DMS 273 (cell line): ENCODE data around the gene EEPD1.

Experiments
- DNase-seq: peaks from one replicate; lab custom pipeline; 2025; ENCODE audit not compliant: unreplicated experiment; lab: John Stamatoyannopoulos, UW

Gene EEPD1

DNA sequence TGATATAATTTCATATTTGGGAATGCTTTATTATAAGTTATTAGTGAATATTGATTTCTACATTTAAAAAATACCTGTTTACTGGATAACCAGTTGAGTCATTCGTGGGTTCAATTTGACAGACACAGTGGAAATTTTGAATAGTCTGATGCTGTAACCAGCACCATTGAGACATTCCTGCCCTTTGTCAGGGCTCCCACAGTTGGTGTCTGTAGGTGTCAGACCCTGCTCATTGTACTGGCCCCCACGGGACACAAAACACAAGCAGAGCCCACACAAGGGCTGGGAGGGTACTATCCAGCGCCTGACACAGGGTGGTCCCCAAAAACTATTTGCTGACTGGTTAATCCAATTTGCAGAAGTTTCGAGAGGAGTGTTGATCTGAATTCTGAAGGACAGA, 35.9 kb downstream of the EEPD1 start:
- DNase-seq = no peak

DNA sequence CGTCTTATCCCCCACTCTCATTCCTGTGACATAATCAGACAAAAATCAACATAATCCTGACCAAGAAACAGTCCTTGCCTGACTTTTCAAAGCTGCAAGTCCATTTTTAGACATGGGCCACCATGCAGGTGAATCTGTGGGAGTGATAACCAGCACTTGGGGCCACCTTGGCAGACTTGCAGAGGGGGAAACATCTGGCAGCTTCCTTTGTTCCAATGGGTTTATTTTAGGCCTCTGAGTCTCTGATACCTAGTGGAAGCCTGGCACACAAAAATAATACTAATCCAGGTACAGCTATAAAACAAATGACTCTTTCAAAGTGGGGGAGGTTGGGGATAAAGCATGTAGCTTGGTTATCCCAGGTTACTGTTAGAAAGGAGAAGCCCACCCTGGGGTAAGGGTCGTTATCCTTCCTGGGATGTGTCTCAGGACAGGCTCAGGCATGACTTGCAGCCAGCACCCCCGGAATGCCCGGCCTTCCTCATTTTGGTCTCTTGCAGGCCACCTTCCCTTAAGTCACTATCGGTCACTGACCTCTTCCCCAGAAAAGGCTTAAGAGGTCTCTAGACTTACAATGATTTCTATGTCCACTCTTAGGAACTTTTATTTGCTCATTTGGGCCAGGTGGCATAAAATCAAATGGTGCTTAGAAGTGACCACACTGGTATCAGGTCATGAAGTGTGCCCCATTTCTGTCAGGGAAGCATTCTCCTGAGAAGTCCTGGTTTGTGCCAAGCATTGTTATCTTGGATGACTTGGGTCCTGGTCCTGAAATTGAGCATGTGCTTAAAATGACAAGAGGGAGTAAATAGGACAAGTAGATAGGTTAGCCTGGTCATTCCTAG, 37.6 kb downstream of the EEPD1 start:
- DNase-seq = no peak

DNA sequence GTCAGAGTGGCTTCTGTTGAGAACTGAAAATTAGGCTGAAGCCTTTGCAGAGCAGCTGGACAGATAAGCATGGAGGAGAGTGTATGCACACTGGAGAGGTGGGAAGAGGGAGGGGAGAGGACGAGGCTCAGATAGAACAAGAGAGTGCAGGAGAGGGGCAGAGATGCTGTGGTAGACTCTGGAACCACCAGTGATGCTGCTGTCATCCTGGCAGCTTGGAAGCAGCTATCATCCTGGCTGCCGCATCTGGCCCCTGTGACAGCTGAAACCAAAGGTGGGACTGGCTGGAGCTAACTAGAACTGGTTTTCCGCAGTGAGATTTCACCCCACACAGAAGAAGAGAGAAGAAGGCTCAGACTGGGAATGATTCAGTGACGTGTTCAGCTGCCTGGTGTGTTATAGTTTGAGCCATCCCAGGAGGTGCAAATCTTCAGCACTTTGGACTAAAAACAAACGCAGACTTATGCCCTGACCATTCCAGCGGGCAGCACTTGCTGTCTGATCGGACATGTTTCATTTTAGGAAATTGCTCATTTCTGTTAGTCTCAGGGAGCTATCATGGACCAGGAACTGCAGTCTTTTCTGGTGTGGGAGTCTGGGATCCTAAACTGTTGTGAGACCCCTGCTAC, 38.4 kb downstream of the EEPD1 start:
- peak; percentile 42 for DNase-seq

DNA sequence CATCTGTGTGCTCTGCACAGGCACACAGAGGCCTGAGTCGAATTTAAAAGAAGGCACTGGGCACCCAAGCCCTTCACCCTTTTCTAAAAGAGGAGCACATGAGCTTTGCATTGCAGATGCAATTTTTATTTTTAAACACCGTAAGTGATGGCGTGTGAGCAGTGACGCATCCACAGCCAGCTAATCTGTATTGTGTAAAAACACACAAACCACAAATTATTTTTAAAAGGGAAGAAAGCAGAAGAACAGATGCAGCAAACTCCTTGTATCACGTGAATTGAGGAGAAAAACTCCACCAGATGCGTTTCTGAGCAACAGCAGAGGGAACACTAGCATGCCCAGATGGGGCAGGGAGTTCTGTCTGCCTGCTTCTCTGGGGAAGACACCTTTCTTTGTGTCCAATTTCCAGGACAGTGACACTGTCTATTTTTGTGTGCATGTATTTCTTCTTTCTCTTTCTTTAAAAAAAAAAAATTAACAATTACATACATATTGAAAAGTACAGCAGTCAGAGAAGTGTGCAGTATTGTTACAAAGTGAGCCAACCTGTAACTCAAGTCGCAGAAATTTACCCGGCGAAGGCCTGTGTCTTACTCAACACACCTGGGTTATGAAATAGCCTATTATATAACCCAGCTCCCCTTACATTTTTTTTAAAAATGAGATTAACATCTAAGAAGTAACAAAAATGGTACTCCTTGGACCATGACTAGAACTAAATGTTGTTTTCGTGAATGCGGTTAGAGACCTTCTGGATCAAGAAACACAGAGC, 39.2 kb downstream of the EEPD1 start:
- peak; percentile 82 for DNase-seq

DNA sequence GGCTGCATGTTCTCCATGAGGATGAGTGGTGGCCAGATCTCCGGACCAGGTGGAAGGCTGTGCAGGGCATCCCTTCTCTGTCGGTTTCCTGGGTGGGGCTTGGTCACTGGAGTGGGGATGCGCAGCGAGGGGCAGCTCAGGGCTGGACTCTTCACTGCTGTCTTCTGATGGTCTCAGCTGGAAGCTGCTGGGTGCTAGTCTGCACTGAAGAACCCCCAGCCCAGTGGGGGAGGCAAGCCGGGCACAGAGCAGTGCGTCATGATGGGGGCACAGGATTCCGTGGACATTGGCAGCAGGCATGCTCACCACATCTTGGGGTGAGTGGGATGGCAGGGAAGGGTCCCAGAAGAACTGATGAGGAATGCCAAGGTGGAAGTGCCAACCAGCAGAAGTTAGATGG, 39.8 kb downstream of the EEPD1 start:
- no peak for DNase-seq

DNA sequence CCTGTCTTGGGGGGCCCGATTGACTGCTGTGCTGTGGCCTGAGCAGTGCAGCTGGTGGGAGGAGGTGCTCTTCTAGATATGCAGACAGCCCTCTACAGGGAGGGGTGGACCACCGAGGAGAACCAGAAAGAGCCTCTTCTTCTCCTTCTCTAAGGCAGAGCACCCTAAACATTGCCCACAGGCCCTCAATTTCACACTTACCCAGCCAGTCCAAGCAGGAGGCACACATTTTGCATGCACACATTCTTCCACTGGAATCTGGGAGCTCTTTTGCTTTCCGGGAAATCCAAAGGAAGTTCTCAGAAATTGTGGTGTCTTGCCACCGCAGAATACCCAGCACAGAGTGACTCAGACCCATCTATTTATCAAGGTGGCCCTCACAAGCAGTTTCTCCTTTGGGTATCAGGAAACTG, 45.8 kb downstream of the EEPD1 start:
- no peak for DNase-seq

DNA sequence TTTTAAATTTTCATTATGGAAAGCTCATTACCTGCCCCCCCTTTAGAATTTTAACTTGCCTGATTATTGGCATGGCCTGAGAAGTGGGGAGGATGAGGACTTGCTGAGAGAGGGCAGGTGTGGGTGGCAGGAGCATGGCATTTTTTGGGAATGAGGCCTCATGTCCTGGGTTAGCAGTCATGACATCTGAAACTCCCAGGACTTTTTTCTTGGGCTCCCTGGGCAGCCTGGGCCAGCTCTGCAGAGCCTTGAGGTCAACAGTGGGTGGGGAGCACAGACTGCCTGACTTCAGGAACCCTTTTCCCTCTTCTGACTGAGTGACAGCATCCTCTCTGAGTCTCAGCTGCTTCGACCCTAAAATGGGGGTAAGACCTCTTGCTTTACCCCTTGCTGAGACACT, 46.3 kb downstream of the EEPD1 start:
- DNase-seq = no peak

DNA sequence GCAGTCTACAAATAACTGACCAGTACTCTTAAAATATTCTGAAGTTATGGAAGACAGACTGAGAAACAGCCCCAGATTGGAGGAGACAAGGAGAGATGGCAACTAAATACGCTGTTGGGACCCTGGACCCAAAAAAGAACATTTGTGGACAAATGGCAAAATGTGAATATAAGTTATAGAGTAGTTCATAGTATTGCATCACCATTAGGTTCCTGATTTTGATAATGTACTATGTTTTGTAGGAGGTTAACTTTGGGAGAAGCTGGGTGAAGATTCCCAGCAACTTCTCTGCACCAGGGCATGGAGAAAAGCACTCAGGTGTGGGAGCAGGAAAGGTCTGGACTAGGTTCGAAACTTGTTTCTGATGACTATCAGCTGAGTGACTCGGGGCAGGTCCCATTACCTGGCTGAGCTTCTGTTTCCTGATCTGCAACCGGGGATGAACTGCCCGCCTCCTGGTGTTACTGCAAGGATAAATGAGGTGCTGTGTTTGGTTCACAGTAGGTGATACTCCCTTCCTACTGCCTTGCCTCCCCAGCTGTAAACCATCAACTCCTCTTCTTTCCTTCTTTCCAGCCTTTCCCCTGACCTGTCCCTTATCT, 48.2 kb downstream of the EEPD1 start:
- no peak for DNase-seq

DNA sequence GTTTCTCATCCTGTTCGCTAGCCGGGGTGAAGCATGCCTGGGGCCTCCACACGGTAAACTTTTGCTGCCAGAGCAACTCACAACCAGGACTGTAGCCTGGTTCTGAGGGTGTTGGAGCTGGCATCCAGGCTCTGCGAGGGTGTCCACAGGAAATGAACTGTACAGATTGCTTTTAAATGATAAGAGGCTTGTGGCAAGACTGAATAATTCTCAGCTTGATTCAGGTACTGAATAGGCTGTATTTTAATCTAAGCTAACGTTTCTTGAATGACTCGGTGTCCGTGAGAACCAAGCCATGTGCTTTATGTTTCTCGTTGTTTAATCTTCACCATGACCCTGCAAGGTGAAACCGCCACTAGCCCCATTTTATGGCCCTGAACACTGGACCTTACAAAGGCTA, 49.3 kb downstream of the EEPD1 start:
- DNase-seq = no peak

DNA sequence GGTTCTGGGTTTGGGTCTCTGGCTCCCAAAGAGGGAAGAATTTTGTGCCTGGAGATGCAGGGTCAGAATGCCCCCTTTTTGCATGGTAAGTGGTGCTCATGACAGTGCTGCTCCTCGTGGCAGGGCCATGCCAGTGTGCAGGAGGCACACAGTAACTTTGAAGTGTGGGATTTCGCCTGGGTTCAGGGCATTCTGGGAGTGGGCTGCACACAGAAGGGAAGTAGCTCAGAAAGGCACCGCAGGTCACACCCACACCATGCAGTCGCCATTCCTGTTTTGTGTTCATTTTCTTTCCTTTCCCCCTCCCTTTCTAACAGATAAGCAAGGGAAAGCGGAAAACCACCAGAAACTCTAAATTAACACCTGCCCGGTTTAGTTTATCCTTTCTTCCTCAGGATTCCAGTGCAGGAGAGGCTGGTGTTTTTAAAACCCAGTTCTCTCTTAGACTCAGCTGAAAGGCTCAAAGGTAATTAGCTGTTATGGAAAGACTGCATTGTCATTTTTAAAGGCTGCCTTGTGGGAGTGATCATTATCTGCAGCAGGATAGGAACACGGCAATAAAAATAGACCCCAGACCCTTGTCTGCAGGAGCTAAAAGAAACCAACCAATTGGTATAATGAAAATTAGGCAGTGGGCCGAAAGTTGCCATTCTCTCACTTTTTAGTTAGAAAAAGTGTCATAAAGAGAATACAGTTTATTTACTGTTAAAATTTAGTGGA, 50.2 kb downstream of the EEPD1 start:
- no peak for DNase-seq

DNA sequence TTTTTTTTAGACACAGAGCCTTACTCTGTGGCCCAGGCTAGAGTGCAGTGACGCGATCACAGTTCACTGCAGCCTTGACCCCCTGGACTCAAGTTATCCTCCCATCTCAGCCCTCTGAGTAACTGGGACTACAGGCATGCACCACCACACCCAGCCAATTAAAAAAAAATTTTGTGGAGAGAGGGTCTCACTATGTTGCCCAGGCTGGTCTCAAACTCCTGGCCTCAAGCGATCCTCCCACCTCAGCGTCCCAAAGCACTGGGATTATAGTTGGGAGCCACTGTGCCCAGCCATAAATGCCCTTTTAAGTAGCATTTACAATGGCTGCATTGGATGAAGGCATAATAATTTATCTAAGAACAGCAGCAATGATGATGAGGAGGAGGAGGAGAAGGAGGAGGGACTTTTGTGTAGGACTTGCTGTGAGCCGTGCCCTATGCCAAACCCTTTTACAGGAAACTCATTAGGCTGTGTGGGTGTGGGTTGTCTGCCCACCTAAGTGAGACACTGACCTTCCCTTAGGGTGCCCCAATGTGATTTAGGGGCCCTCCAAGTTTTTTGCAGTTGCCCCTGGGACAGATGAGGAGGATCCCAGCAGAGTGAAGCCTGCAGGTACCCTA, 51.1 kb downstream of the EEPD1 start:
- no peak for DNase-seq

DNA sequence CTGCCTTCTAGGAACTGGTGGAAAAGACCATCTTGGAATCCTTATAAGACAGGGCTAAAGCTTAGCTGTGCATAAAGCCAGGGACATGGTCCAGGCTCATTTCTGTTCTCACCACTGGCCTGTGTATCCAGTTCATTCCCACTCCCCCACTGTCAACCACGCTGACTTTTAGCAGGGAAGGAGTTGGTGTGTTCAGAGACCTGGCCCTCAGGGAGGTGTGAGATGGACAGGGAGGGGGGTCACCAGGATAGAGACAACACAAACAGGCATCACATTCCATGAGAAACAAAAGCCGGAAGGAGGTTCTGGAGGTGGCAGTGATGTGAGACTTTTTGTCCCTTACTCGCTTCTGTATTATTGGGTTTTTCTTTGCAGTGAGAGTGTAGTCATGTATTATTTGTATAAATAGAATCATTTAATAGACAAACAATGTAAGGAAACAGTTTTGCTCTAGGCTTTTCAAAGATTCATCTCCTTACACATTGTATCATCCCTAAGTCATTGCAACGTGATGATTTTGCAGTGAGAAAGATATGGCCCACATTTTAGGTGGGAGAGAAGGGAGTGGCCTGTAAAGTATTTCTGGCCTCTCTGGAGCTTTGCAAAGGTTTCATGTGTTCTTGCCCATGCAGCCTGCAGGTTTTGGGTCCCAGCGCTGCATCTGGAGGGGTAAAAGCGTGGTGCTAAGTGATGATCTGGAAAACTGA, 52.0 kb downstream of the EEPD1 start:
- no peak for DNase-seq

DNA sequence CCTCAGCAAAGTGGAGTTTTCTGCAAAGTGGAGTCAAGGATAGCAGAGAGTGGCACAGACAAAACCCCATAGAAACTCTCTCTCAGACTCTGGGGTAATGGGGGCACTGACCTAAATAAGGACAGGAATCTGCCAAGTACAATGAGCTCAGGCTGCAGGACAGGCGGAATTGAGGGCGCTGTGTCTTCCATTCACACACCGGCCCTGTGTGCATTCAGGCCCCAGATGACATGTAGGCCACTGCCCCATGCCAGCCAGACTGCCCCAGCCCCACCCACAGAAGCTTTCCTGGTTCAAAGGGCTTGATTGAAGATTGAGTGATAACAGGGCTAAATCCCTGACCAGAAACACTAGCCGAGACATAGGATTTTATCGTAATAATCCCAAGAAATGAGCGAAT, 52.7 kb downstream of the EEPD1 start:
- no peak for DNase-seq

DNA sequence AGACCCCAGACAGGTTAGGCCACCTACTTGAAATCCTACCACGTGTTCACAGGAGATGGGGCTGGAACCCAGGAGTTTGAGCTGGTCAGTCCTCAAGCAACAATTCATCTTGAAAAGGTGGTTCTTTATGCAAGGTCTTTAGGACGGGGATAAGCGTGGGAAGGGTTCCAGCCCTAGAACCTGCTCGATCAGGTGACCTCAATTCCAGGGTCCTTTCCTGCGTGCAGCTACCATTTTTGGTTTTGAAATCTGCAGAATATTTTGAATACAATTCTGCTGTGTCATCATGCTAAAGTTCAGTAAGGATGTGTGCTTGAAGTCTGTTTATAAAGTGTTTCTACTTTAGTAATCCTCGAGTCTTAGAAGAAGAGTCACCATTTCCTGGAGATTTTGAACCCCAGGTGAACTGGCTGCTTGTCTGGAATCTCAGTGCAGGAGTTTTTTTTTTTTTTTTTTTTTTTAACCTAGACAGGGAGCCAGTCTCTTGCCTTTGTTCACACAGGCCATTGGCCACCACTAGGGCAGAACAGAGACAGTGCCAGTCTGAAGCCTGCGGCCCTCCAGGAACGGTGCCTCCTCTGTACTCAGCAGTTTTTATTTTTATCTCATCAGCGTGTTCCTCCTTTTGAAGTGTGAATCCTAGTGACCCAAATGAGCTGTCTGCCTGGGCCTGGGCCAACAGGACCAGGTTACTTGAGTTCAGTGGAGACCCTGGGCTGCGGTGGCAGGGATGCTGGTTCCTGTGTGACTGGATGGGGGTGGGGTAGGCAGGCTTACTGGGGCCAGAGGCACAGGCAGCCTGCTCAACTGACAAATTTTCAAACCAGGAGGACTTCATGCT, 54.6 kb downstream of the EEPD1 start:
- no peak for DNase-seq

DNA sequence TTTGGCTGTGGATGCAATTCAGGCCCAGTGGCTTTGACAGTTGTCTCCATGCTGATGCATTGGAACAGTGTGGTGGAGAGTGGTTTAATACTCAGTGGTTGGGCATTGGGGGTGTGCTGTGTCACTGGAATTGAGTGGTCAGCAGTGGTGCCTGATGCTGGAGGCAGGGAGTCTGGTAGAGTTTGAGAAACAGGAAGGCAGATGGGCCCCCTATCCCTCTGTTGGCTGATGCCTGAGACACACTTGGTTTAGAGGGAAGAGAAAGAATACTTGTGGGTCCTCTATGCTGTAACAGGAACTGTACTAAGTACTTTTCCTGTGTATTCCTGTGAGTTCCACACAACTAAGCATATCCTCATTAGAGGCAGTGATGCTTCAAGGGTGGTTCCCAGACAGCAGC, 55.4 kb downstream of the EEPD1 start:
- peak; percentile 24 for DNase-seq

DNA sequence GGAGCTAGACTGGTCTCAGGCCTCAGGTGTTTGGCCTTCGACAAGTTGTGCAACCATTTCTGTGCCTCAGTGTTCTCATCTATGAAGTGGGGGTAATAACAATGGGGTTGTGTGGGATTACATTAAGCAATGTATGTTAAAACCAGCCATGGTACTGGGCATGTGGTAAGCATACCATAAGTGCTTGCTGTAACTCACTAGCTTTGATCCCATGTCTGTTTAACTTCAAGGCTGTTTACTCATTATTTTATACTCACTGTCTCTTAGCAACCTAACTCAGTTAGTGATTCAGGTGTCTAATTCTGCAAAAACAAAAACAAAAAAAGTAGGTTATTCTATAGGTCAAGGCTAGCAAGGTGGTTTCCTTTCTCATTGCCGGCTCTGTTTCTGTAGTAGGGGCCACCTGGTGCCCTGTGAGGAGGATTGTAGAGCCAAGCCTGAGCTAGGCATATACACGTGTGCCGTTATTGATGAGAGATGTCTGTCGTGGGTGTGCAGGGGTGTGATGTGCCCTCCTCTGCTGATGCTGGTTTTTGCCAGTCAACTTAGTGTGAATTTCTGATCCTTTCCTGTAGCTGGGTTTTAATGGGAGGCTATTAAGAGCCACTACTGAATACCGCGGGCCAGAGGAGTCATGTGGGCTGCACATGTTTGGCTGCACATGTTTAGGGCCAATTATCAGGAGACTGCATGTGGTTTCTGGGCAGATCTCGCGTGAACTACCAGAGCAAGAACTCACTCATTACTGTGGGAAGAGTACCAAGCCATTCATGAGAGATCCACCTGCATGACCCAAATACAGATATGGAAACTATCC, 56.2 kb downstream of the EEPD1 start:
- peak; percentile 35 for DNase-seq

DNA sequence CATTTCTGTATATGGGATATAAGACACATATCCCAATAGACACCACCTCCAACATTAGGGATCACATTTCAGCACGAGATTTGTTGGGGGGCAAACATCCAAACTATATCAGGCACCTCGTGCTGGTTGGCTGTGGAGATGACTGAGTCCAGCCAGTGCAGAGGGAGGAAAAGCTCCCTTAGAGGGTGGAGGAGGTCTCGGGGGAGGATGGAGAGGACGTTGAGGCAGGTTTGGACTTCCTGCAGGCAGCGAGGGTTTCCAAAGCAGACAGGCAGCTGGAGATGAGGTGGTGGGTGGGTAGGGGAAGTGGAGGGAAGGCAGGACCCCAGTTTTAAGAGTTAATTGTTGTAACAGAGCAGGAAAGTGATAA, 56.7 kb downstream of the EEPD1 start:
- DNase-seq = no peak

DNA sequence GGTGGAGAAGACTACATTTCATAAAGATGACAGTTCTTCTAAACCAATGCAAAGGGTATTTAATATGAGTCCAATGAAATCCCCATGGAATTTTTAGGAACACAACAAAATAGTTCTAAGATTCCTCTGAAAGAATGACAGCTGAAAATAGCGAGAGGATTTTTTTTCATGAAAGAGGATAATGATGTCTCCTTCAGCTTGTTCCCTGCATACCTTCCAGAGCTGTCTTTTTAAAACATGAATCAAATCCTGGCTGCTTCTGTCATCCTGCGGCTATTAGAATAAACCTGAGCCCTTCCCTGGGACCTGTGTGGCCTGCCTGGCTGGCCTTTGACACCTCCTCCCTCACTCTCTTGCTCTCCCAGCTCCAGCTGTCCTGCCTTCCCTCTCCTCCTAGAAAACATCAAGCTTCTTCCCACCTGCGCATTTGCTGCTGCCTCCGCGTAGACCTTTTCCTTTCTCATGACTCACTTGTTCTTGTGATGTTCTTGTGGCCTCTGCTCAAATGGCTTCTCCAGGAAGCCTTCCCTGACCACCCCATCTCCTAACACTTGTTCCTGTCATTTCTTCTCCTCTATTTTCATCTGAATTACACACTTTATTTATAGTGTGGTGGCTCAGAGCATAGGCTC, 57.4 kb downstream of the EEPD1 start:
- DNase-seq = no peak
